ENCODE results near the gene RPL13.

GRCh38 chr16:89599451-89599858 lies 39.0 kb downstream of the RPL13 start:
- TF ChIP-seq CTCF (IDR thresholded peaks at IDR 0.05) (no peak), POLR2A (IDR thresholded peaks at IDR 0.05) (no peak), POLR2AphosphoS5 (IDR thresholded peaks at IDR 0.05) (no peak), EP300 (IDR thresholded peaks at IDR 0.05) (no peak)

Measured in sigmoid colon (tissue), 4 donors.